Endothelial cell (in vitro differentiated cells): ENCODE measurements around the gene CLTRN. TPM values are rescaled to one million over a fixed set of nuclear protein-coding genes. Genes with fewer than 3 reads are reported as not detected.

Source experiments
- DNase-seq: peaks from one replicate; pipeline ENCODE4 v3.0.0; 2021; ENCODE audit warnings: low spot score
- H3K27ac Mint-ChIP-seq: one replicate; pipeline ENCODE4 v1.8.0; 2021; ENCODE audit warnings: mixed read lengths, inconsistent platforms; ENCODE audit not compliant: unreplicated experiment
- H3K27me3 Mint-ChIP-seq: one replicate; pipeline ENCODE4 v1.8.0; 2021; ENCODE audit warnings: mild to moderate bottlenecking, moderate library complexity, mixed read lengths, inconsistent platforms; ENCODE audit not compliant: unreplicated experiment
- H3K36me3 Mint-ChIP-seq: one replicate; pipeline ENCODE4 v1.8.0; 2021; ENCODE audit warnings: mild to moderate bottlenecking, low read depth, mixed read lengths, inconsistent platforms; ENCODE audit not compliant: unreplicated experiment
- H3K4me1 Mint-ChIP-seq: one replicate; pipeline ENCODE4 v1.8.0; 2021; ENCODE audit warnings: mild to moderate bottlenecking, mixed read lengths, inconsistent platforms; ENCODE audit not compliant: unreplicated experiment
- H3K4me3 Mint-ChIP-seq: one replicate; pipeline ENCODE4 v1.8.0; 2021; ENCODE audit warnings: mild to moderate bottlenecking, mixed read lengths, inconsistent platforms; ENCODE audit not compliant: unreplicated experiment
- H3K9me3 Mint-ChIP-seq: one replicate; pipeline ENCODE4 v1.8.0; 2021; ENCODE audit warnings: mixed read lengths, inconsistent platforms; ENCODE audit not compliant: unreplicated experiment
- CTCF ChIP-seq: fragments of 200-600 bp; sonication (generic); IDR thresholded peaks from one replicate; pipeline ENCODE4 v1.5.0; 2021; ENCODE audit warnings: antibody characterized with exemption; ENCODE audit not compliant: unreplicated experiment
- total RNA-seq: library from RNA; stranded (reverse); fragmentation: NEBNext Ultra II Directional; extraction: Animal tissue kit (Norgen Biotek cat#: 25700); gene quantifications from one replicate; pipeline ENCODE4 v1.2.1, GENCODE V29; 2021; ENCODE audit not compliant: unreplicated experiment

CLTRN gene
- total RNA-seq, 1 donor from 2014 or later, result 0.95 TPM

GRCh38 chrX:15600745-15601144 is 63.9 kb downstream of the CLTRN start, which contains the start of gene ACE2:
TSS of gene ACE2 (minus strand) at chrX:15600960. CDS start at chrX:15600911, 49 bp downstream.
- DNase-seq, result no peak
- Mint-ChIP-seq H3K27ac (no peak within 1 kb of the TSS), H3K9me3 (no peaks in the 10 kb centered on the region), H3K4me3 (no peak within 1 kb of the TSS), H3K27me3 (no peaks in the 10 kb centered on the region), H3K36me3 (peaks cover 5% of the 10 kb centered on the region), H3K4me1 (peaks cover 2% of the 10 kb centered on the region)
- TF ChIP-seq CTCF, result no peak

GRCh38 chrX:15600049-15600448 is 64.6 kb downstream of the CLTRN start:
- DNase-seq, result no peak
- no peak overlapping the region for H3K27ac Mint-ChIP-seq
- H3K27me3 Mint-ChIP-seq, result no peaks in the 10 kb centered on the region
- TF ChIP-seq CTCF, result no peak
- H3K4me1 Mint-ChIP-seq, result peaks cover 2% of the 10 kb centered on the region
- H3K36me3 Mint-ChIP-seq, result peaks cover 5% of the 10 kb centered on the region
- no peaks in the 10 kb centered on the region for H3K9me3 Mint-ChIP-seq
- no peak overlapping the region for H3K4me3 Mint-ChIP-seq

GRCh38 chrX:15599461-15599860 is 65.1 kb downstream of the CLTRN start:
- no peak for DNase-seq
- TF ChIP-seq CTCF, result no peak
- peaks cover 5% of the 10 kb centered on the region for H3K36me3 Mint-ChIP-seq
- H3K27ac Mint-ChIP-seq, result no peak overlapping the region
- no peak overlapping the region for H3K4me3 Mint-ChIP-seq
- no peaks in the 10 kb centered on the region for H3K9me3 Mint-ChIP-seq
- H3K4me1 Mint-ChIP-seq, result peaks cover 2% of the 10 kb centered on the region
- no peaks in the 10 kb centered on the region for H3K27me3 Mint-ChIP-seq

- no peak for DNase-seq
- Mint-ChIP-seq H3K36me3 (no peaks in the 10 kb centered on the region), H3K4me3 (no peak overlapping the region), H3K27me3 (no peaks in the 10 kb centered on the region), H3K4me1 (peaks cover 2% of the 10 kb centered on the region), H3K9me3 (no peaks in the 10 kb centered on the region), H3K27ac (no peak overlapping the region)
- TF ChIP-seq CTCF, result no peak
These were observed 66.6 kb downstream of the CLTRN start for GRCh38 chrX:15598026-15598425.

GRCh38 chrX:15594371-15594770 is 70.2 kb downstream of the CLTRN start:
- Mint-ChIP-seq H3K9me3 (no peaks in the 10 kb centered on the region), H3K27me3 (no peaks in the 10 kb centered on the region), H3K27ac (no peak overlapping the region), H3K4me3 (no peak overlapping the region), H3K4me1 (no peaks in the 10 kb centered on the region), H3K36me3 (no peaks in the 10 kb centered on the region)
- no peak for DNase-seq
- no peak for TF ChIP-seq CTCF
